ENCODE measurements around the gene CLSTN2. TPM values are rescaled to one million over a fixed set of nuclear protein-coding genes. Genes with fewer than 3 reads are reported as not detected.

Gene CLSTN2
- total and polyA plus RNA-seq, 3 donors from 2014 or later, result 3.1 to 5.7 (median 3.8) TPM

DNA sequence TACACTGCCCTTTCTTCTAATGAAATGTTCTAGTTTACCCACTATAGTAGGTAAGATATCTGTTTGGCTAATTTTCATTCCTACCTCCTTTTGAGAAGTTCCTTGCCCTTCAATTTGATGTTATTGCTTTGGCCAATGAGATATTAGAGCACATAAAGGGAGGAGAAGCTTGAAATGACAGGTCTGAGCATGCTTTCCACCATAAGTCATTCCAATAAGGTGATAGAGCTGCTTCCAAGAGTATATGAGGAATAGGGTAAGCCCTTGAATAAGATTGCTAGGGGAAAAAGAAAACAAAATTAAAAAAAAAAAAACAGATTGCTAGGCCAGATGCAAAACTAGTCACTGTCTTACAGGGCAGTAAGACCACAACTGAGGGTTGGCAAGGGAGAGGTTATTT lies 664.0 kb downstream of the CLSTN2 start:
- no peak for TF ChIP-seq POLR2A (IDR thresholded peaks at IDR 0.05)
- TF ChIP-seq CTCF (IDR thresholded peaks at IDR 0.05), result no peak
- DNase-seq, result no peak
- Histone ChIP-seq H3K27ac (no peak overlapping the region), H3K4me3 (no peak overlapping the region), H3K4me1 (peaks cover 38% of the 10 kb centered on the region), H3K36me3 (ENCODE audit: low read depth, missing control alignments) (no peaks in the 10 kb centered on the region), H3K27me3 (no peaks in the 10 kb centered on the region), H3K9me3 (no peaks in the 10 kb centered on the region)
- intact Hi-C loops (cut with DNase I; ENCODE audit: low total_unique reads), result loop anchor here (10.0 kb wide), 1 partner anchor 116 kb away; no protein-coding TSS in a partner anchor

- H3K4me3 ChIP-seq, result no peak overlapping the region
- 100% methylated on average over 1 of the region's 1 CpG for WGBS, 2 donors
- no peaks in the 10 kb centered on the region for H3K36me3 ChIP-seq (ENCODE audit: low read depth, missing control alignments)
- DNase-seq, result no peak
- no peak overlapping the region for H3K27ac ChIP-seq
- H3K9me3 ChIP-seq, result no peaks in the 10 kb centered on the region
- H3K4me1 ChIP-seq, result peaks cover 34% of the 10 kb centered on the region
- H3K27me3 ChIP-seq, result no peaks in the 10 kb centered on the region
- intact Hi-C loops (cut with DNase I; ENCODE audit: low total_unique reads), result loop anchor here (10.0 kb wide), 1 partner anchor 115 kb away; no protein-coding TSS in a partner anchor
- TF ChIP-seq POLR2A (IDR thresholded peaks at IDR 0.05), result no peak
Observed at GRCh38 chr3:140599496-140599895, 664.5 kb downstream of the CLSTN2 start.

DNA sequence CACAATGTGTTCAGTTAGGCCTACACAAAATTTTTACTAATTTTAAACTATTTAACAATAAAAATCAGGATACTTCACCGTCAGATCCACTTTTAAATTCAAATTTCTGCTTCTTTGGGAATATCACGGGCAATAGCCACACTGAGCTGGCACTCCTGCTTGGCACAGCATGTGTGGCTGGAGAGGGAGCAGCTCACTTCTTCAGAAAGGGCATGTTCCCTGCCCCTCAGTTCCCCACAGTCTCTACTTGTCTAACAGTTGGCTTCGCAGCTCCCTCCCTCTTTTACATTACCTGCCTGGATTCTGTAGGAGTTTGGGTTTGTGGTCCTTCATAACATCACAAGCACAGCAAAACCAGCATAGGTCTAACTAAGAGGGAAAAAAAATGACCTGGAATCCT lies 666.9 kb downstream of the CLSTN2 start:
- no peaks in the 10 kb centered on the region for H3K27me3 ChIP-seq
- no peaks in the 10 kb centered on the region for H3K36me3 ChIP-seq (ENCODE audit: low read depth, missing control alignments)
- intact Hi-C loops (cut with DNase I; ENCODE audit: low total_unique reads), result no loop called here
- 94 to 95% methylated on average over 3 of the region's 3 CpGs for WGBS, 2 donors
- TF ChIP-seq CTCF (IDR thresholded peaks at IDR 0.05) (no peak), POLR2A (IDR thresholded peaks at IDR 0.05) (no peak)
- H3K9me3 ChIP-seq, result no peaks in the 10 kb centered on the region
- no peak for DNase-seq
- peaks cover 15% of the 10 kb centered on the region for H3K4me1 ChIP-seq
- no peak overlapping the region for H3K4me3 ChIP-seq
- no peak overlapping the region for H3K27ac ChIP-seq

DNA sequence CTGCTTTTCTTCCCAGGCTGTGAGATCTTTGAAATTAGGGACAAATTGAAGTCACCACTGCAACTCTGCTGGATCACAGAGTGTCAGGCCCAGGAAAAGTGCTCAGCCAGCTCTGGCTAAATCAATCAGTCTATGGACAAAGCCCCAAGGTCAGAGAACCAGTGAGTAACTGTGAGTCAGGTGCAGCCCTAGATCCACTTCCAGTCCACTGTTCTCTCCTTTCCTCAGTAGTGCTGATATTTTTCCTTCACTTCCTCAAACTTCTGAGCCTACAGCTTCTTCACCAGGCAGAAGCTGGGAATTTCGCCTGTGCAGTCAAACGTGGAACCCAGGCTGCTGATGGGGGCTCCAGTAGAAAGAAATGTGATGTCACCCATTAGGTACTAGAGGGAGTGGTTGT lies 667.8 kb downstream of the CLSTN2 start:
- Histone ChIP-seq H3K4me1 (peaks cover 6% of the 10 kb centered on the region), H3K4me3 (no peak overlapping the region), H3K36me3 (ENCODE audit: low read depth, missing control alignments) (no peaks in the 10 kb centered on the region), H3K9me3 (no peaks in the 10 kb centered on the region), H3K27me3 (no peaks in the 10 kb centered on the region), H3K27ac (no peak overlapping the region)
- 85 to 86% methylated on average over 2 of the region's 2 CpGs for WGBS, 2 donors
- TF ChIP-seq POLR2A (IDR thresholded peaks at IDR 0.05) (no peak), CTCF (IDR thresholded peaks at IDR 0.05) (no peak)
- intact Hi-C loops (cut with DNase I; ENCODE audit: low total_unique reads), result no loop called here
- DNase-seq, result no peak

DNA sequence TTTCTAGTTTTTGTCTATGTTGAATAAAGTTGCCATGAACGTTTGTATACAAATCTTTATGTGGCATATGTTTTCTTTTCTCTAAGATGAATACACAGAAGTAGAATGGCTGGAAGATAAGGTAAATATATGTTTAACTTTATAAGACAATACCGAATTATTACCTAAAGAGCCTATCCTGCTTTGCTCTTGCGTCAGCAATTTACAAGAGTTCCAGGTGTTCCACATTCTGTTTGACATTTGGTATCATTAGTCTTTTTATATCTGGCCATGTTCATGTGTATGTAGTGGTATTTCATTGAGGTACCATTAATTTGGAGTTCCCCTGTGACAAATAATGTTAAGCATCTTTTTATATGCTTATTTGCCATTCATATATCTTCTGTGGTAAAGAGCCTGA lies 668.8 kb downstream of the CLSTN2 start:
- WGBS, 2 donors, result 82 to 89% methylated on average over 3 of the region's 3 CpGs
- DNase-seq, result no peak
- TF ChIP-seq POLR2A (IDR thresholded peaks at IDR 0.05), result no peak
- no peak for TF ChIP-seq CTCF (IDR thresholded peaks at IDR 0.05)
- H3K27ac ChIP-seq, result no peak overlapping the region
- no peaks in the 10 kb centered on the region for H3K9me3 ChIP-seq
- no peaks in the 10 kb centered on the region for H3K36me3 ChIP-seq (ENCODE audit: low read depth, missing control alignments)
- no peak overlapping the region for H3K4me3 ChIP-seq
- no peaks in the 10 kb centered on the region for H3K27me3 ChIP-seq
- intact Hi-C loops (cut with DNase I; ENCODE audit: low total_unique reads), result no loop called here
- H3K4me1 ChIP-seq, result no peaks in the 10 kb centered on the region
